SK-N-SH treated with all-trans-retinoic acid at 6 μM for 48 hours (cell line): ENCODE results near the gene OSBPL2.

Experiments
- ATAC-seq: fragments of 200-7000 bp; cut with Tn5 transposase; 3 replicates; pipeline ENCODE4 v1.9.1; 2020; ENCODE audit warnings: mild to moderate bottlenecking, moderate library complexity
- BACH2 ChIP-seq: fragments of 250-450 bp; sonication (Bioruptor Pico); IDR thresholded peaks from 2 replicates; pipeline ENCODE4 v1.9.0; 2021; ENCODE audit warnings: mild to moderate bottlenecking, borderline replicate concordance
- CSDC2 ChIP-seq: fragments of 250-450 bp; sonication (Bioruptor Pico); IDR thresholded peaks from 2 replicates; pipeline ENCODE4 v1.5.0; 2020; ENCODE audit warnings: mild to moderate bottlenecking, moderate library complexity
- ESRRG ChIP-seq: fragments of 250-450 bp; sonication (Bioruptor Pico); IDR thresholded peaks from 2 replicates; pipeline ENCODE4 v1.6.1; 2021; ENCODE audit warnings: mild to moderate bottlenecking
- GLIS3 ChIP-seq: fragments of 250-450 bp; sonication (Bioruptor Pico); IDR thresholded peaks from 2 replicates; pipeline ENCODE4 v1.5.0; 2020; ENCODE audit warnings: mild to moderate bottlenecking, moderate library complexity
- ISL1 ChIP-seq: fragments of 250-450 bp; sonication (Bioruptor Pico); IDR thresholded peaks from 2 replicates; pipeline ENCODE4 v2.1.2; 2022; ENCODE audit warnings: mild to moderate bottlenecking, moderate library complexity
- OSR1 ChIP-seq: fragments of 250-450 bp; sonication (Bioruptor Pico); IDR thresholded peaks from 2 replicates; pipeline ENCODE4 v1.8.0; 2022; ENCODE audit warnings: moderate library complexity, mild to moderate bottlenecking, inconsistent platforms
- PATZ1 ChIP-seq: fragments of 250-450 bp; sonication (Bioruptor Pico); IDR thresholded peaks from 2 replicates; pipeline ENCODE4 v1.8.0; 2020; ENCODE audit warnings: mild to moderate bottlenecking, moderate library complexity, borderline replicate concordance
- POU6F1 ChIP-seq: fragments of 250-450 bp; sonication (Bioruptor Pico); IDR thresholded peaks from 2 replicates; pipeline ENCODE4 v1.8.0; 2021; ENCODE audit warnings: low read depth, mild to moderate bottlenecking, moderate library complexity, borderline replicate concordance
- PPARA ChIP-seq: fragments of 250-450 bp; sonication (Bioruptor Pico); IDR thresholded peaks from 2 replicates; pipeline ENCODE4 v1.5.0; 2020; ENCODE audit warnings: mild to moderate bottlenecking, borderline replicate concordance
- RARB ChIP-seq: fragments of 250-450 bp; sonication (Bioruptor Pico); IDR thresholded peaks from 2 replicates; pipeline ENCODE4 v1.8.0; 2021; ENCODE audit warnings: mild to moderate bottlenecking, moderate library complexity
- TCF4 ChIP-seq: fragments of 250-450 bp; sonication (Bioruptor Pico); IDR thresholded peaks from 2 replicates; pipeline ENCODE4 v1.8.0; 2021; ENCODE audit warnings: mild to moderate bottlenecking, moderate library complexity, borderline replicate concordance
- TOX ChIP-seq: fragments of 250-450 bp; sonication (Bioruptor Pico); IDR thresholded peaks from 2 replicates; pipeline ENCODE4 v1.8.0; 2021; ENCODE audit warnings: mild to moderate bottlenecking, moderate library complexity, borderline replicate concordance
- TSHZ2 ChIP-seq: fragments of 250-450 bp; sonication (Bioruptor Pico); IDR thresholded peaks from 2 replicates; pipeline ENCODE4 v1.5.0; 2020; ENCODE audit warnings: mild to moderate bottlenecking, moderate library complexity
- ZC3H10 ChIP-seq: fragments of 250-450 bp; sonication (Bioruptor Pico); IDR thresholded peaks from 2 replicates; pipeline ENCODE4 v1.5.1; 2021; ENCODE audit warnings: mild to moderate bottlenecking, moderate library complexity
- ZFP3 ChIP-seq: fragments of 250-450 bp; sonication (Bioruptor Pico); IDR thresholded peaks from 2 replicates; pipeline ENCODE4 v1.5.0; 2020; ENCODE audit warnings: mild to moderate bottlenecking, moderate library complexity
- ZFP30 ChIP-seq: fragments of 450-650 bp; formaldehyde crosslinking; IDR thresholded peaks from 2 replicates; pipeline ENCODE4 v1.5.0; 2022; ENCODE audit warnings: mild to moderate bottlenecking, moderate library complexity
- ZNF565 ChIP-seq: fragments of 450-650 bp; formaldehyde crosslinking; conservative IDR thresholded peaks from 2 replicates; pipeline ENCODE4 v1.5.0; 2020; ENCODE audit warnings: low read depth, mild to moderate bottlenecking, moderate library complexity
- ZNF8 ChIP-seq: fragments of 450-650 bp; formaldehyde crosslinking; IDR thresholded peaks from 2 replicates; pipeline ENCODE4 v1.5.0; 2020; ENCODE audit warnings: mild to moderate bottlenecking, moderate library complexity

OSBPL2 gene

GRCh38 chr20:62309947-62310756 is 71.8 kb downstream of the OSBPL2 start:
- ATAC-seq: no peak; the same call in 2 of the 3 replicates
- TF ChIP-seq ZFP3 (CRISPR knock-in tag) (no peak), ZFP30 (CRISPR knock-in tag) (no peak), PATZ1 (CRISPR knock-in tag) (no peak), ZNF565 (CRISPR knock-in tag) (no peak), OSR1 (CRISPR knock-in tag) (no peak), POU6F1 (no peak), TCF4 (CRISPR knock-in tag) (no peak), RARB (CRISPR knock-in tag) (no peak)

GRCh38 chr20:62310757-62311121 is 72.4 kb downstream of the OSBPL2 start:
- TF ChIP-seq ZNF565 (CRISPR knock-in tag) (no peak), TCF4 (CRISPR knock-in tag) (no peak)
- no peak for ATAC-seq

GRCh38 chr20:62311150-62311549 is 72.8 kb downstream of the OSBPL2 start:
- TF ChIP-seq ISL1 (no peak), ESRRG (CRISPR knock-in tag) (no peak), BACH2 (CRISPR knock-in tag) (no peak), ZC3H10 (no peak), PATZ1 (CRISPR knock-in tag) (no peak), OSR1 (CRISPR knock-in tag) (no peak), ZFP3 (CRISPR knock-in tag) (no peak), GLIS3 (CRISPR knock-in tag) (no peak), TCF4 (CRISPR knock-in tag) (no peak), POU6F1 (no peak), CSDC2 (CRISPR knock-in tag) (no peak), ZNF8 (CRISPR knock-in tag) (no peak), ZNF565 (CRISPR knock-in tag) (no peak), RARB (CRISPR knock-in tag) (no peak), TOX (CRISPR knock-in tag) (no peak), PPARA (CRISPR knock-in tag) (no peak), TSHZ2 (no peak)
- no peak for ATAC-seq
